WTC11 (cell line): ENCODE results near the gene PDIA2. TPM values are rescaled to one million over a fixed set of nuclear protein-coding genes. Genes with fewer than 3 reads are reported as not detected.

Experiments used
- ATF1 ChIP-seq: sonication (generic); formaldehyde crosslinking; IDR thresholded peaks from 2 replicates; pipeline ENCODE4 v1.8.1; 2023; ENCODE audit warnings: mild to moderate bottlenecking, moderate library complexity, missing genetic modification reagents
- FOXP1 ChIP-seq: sonication (generic); formaldehyde crosslinking; IDR thresholded peaks from 2 replicates; pipeline ENCODE4 v1.8.0; 2022; ENCODE audit warnings: missing genetic modification reagents, mild to moderate bottlenecking, moderate library complexity, borderline replicate concordance
- HMGA2 ChIP-seq: fragments of 250-450 bp; sonication (Bioruptor Pico); IDR thresholded peaks from 2 replicates; pipeline ENCODE4 v1.4.0; 2021; ENCODE audit warnings: mild to moderate bottlenecking, moderate library complexity
- NFYB ChIP-seq: sonication (generic); formaldehyde crosslinking; conservative IDR thresholded peaks from 2 replicates; pipeline ENCODE4 v1.8.0; 2022; ENCODE audit warnings: low read depth, missing genetic modification reagents
- NR1H2 ChIP-seq: sonication (generic); formaldehyde crosslinking; IDR thresholded peaks from 2 replicates; pipeline ENCODE4 v1.9.0; 2021; ENCODE audit warnings: mild to moderate bottlenecking, moderate library complexity, missing genetic modification reagents
- SMAD4 ChIP-seq: sonication (generic); formaldehyde crosslinking; IDR thresholded peaks from 2 replicates; pipeline ENCODE4 v1.8.0; 2022; ENCODE audit warnings: mild to moderate bottlenecking, missing genetic modification reagents
- TEAD4 ChIP-seq: sonication (generic); formaldehyde crosslinking; IDR thresholded peaks from 2 replicates; pipeline ENCODE4 v1.8.0; 2022; ENCODE audit warnings: mild to moderate bottlenecking, missing genetic modification reagents
- ZBTB21 ChIP-seq: sonication (generic); formaldehyde crosslinking; IDR thresholded peaks from 2 replicates; pipeline ENCODE4 v1.8.1; 2023; ENCODE audit warnings: mild to moderate bottlenecking, missing genetic modification reagents, borderline replicate concordance
- ZNF219 ChIP-seq: sonication (generic); formaldehyde crosslinking; IDR thresholded peaks from 2 replicates; pipeline ENCODE4 v1.8.0; 2023; ENCODE audit warnings: missing genetic modification reagents, mild to moderate bottlenecking, borderline replicate concordance
- ZNF263 ChIP-seq: sonication (generic); formaldehyde crosslinking; IDR thresholded peaks from 2 replicates; pipeline ENCODE4 v1.8.1; 2022; ENCODE audit warnings: low read depth, mild to moderate bottlenecking, moderate library complexity, missing genetic modification reagents
- ZNF416 ChIP-seq: fragments of 250-450 bp; sonication (Bioruptor Pico); IDR thresholded peaks from 2 replicates; pipeline ENCODE4 v1.9.0; 2021; ENCODE audit warnings: mild to moderate bottlenecking, inconsistent platforms
- ZNF423 ChIP-seq: fragments of 250-450 bp; sonication (Bioruptor Pico); IDR thresholded peaks from 2 replicates; pipeline ENCODE4 v2.1.2; 2022; ENCODE audit warnings: mild to moderate bottlenecking, moderate library complexity
- total RNA-seq: library from RNA; stranded (reverse); gene quantifications from 3 replicates; pipeline ENCODE4 v1.2.3, GENCODE V29; 2021
- TF ChIP-seq, protein P1 (sequence below): sonication (generic); formaldehyde crosslinking; IDR thresholded peaks from 2 replicates; pipeline ENCODE4 v1.8.1; 2023; ENCODE audit warnings: mild to moderate bottlenecking, moderate library complexity, missing genetic modification reagents
- TF ChIP-seq, protein P2 (sequence below): sonication (generic); formaldehyde crosslinking; conservative IDR thresholded peaks from 2 replicates; pipeline ENCODE4 v1.8.1; 2022; ENCODE audit warnings: mild to moderate bottlenecking, missing genetic modification reagents
- TF ChIP-seq, protein P3 (sequence below): sonication (generic); formaldehyde crosslinking; conservative IDR thresholded peaks from 2 replicates; pipeline ENCODE4 v1.8.1; 2023; ENCODE audit warnings: mild to moderate bottlenecking, low read depth, missing genetic modification reagents, moderate library complexity
- TF ChIP-seq, protein P4 (sequence below): sonication (generic); formaldehyde crosslinking; IDR thresholded peaks from 2 replicates; pipeline ENCODE4 v1.8.0; 2022; ENCODE audit warnings: missing genetic modification reagents
- TF ChIP-seq, protein P5 (sequence below): fragments of 250-450 bp; sonication (Bioruptor Pico); IDR thresholded peaks from 2 replicates; pipeline ENCODE4 v1.9.0; 2021; ENCODE audit warnings: moderate library complexity, mild to moderate bottlenecking, inconsistent platforms, borderline replicate concordance
- TF ChIP-seq, protein P6 (sequence below): sonication (generic); formaldehyde crosslinking; IDR thresholded peaks from 2 replicates; pipeline ENCODE4 v1.8.0; 2023; ENCODE audit warnings: missing genetic modification reagents, mild to moderate bottlenecking, borderline replicate concordance
- TF ChIP-seq, protein P7 (sequence below): fragments of 250-450 bp; sonication (Bioruptor Pico); conservative IDR thresholded peaks from 2 replicates; pipeline ENCODE4 v1.9.0; 2021; ENCODE audit warnings: mild to moderate bottlenecking
- TF ChIP-seq, protein P8 (sequence below): sonication (generic); formaldehyde crosslinking; IDR thresholded peaks from 2 replicates; pipeline ENCODE4 v1.8.1; 2022; ENCODE audit warnings: mild to moderate bottlenecking, moderate library complexity, missing genetic modification reagents

The PDIA2 gene
- total RNA-seq, 1 experiment from 2014 or later: 2.4 TPM

DNA sequence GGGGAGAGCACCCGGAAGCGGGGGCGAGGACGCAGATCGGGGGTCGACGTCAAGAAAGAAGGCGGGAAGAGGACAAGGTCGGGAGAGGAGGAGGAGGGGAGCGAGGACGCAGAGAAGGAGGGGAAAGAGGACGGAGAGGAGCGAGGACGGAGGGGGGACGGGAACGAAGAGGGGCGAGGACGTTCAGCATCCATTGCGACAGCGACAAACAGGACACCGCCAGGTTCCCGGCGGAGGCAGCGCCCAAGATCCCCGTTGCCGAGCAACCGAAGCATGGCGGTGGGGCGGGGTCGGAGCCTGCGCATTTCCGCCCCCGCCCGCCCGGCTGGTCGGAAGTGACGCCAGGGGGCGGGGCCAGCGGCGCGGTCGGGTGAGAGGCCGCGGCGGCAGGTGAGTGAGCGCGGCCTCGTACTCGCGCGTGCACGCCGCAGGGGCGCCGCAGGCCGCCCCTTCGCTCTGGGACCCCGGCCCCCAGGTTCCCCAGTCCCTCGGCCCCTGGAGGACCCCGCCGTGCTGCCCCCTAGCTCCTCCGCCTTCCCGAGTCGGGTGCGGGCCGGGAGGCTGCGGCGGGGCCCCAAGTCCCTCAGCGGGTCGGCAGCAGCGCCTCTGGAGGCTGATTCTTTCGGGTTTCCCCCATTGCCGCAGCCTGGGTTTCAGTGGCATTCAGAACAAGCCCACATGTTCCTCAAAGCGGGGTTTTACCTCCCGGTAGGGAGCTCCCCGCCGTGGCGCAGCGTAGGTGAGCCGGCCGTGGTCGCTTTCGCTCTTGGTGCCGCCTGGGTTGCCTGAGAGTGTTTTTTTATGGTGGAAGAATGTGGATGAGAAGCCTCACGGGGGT lies 48.3 kb upstream of the PDIA2 start, which contains the start of gene FAM234A (continued):
- TF ChIP-seq, protein P1, sequence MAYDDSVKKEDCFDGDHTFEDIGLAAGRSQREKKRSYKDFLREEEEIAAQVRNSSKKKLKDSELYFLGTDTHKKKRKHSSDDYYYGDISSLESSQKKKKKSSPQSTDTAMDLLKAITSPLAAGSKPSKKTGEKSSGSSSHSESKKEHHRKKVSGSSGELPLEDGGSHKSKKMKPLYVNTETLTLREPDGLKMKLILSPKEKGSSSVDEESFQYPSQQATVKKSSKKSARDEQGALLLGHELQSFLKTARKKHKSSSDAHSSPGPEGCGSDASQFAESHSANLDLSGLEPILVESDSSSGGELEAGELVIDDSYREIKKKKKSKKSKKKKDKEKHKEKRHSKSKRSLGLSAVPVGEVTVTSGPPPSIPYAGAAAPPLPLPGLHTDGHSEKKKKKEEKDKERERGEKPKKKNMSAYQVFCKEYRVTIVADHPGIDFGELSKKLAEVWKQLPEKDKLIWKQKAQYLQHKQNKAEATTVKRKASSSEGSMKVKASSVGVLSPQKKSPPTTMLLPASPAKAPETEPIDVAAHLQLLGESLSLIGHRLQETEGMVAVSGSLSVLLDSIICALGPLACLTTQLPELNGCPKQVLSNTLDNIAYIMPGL: peak; percentile 54
- TF ChIP-seq, protein P2, sequence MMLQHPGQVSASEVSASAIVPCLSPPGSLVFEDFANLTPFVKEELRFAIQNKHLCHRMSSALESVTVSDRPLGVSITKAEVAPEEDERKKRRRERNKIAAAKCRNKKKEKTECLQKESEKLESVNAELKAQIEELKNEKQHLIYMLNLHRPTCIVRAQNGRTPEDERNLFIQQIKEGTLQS: no peak
- TF ChIP-seq, protein P3, sequence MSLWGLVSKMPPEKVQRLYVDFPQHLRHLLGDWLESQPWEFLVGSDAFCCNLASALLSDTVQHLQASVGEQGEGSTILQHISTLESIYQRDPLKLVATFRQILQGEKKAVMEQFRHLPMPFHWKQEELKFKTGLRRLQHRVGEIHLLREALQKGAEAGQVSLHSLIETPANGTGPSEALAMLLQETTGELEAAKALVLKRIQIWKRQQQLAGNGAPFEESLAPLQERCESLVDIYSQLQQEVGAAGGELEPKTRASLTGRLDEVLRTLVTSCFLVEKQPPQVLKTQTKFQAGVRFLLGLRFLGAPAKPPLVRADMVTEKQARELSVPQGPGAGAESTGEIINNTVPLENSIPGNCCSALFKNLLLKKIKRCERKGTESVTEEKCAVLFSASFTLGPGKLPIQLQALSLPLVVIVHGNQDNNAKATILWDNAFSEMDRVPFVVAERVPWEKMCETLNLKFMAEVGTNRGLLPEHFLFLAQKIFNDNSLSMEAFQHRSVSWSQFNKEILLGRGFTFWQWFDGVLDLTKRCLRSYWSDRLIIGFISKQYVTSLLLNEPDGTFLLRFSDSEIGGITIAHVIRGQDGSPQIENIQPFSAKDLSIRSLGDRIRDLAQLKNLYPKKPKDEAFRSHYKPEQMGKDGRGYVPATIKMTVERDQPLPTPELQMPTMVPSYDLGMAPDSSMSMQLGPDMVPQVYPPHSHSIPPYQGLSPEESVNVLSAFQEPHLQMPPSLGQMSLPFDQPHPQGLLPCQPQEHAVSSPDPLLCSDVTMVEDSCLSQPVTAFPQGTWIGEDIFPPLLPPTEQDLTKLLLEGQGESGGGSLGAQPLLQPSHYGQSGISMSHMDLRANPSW: no peak
- TF ChIP-seq, protein P4, sequence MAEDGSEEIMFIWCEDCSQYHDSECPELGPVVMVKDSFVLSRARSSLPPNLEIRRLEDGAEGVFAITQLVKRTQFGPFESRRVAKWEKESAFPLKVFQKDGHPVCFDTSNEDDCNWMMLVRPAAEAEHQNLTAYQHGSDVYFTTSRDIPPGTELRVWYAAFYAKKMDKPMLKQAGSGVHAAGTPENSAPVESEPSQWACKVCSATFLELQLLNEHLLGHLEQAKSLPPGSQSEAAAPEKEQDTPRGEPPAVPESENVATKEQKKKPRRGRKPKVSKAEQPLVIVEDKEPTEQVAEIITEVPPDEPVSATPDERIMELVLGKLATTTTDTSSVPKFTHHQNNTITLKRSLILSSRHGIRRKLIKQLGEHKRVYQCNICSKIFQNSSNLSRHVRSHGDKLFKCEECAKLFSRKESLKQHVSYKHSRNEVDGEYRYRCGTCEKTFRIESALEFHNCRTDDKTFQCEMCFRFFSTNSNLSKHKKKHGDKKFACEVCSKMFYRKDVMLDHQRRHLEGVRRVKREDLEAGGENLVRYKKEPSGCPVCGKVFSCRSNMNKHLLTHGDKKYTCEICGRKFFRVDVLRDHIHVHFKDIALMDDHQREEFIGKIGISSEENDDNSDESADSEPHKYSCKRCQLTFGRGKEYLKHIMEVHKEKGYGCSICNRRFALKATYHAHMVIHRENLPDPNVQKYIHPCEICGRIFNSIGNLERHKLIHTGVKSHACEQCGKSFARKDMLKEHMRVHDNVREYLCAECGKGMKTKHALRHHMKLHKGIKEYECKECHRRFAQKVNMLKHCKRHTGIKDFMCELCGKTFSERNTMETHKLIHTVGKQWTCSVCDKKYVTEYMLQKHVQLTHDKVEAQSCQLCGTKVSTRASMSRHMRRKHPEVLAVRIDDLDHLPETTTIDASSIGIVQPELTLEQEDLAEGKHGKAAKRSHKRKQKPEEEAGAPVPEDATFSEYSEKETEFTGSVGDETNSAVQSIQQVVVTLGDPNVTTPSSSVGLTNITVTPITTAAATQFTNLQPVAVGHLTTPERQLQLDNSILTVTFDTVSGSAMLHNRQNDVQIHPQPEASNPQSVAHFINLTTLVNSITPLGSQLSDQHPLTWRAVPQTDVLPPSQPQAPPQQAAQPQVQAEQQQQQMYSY (CRISPR knock-in tag): no peak
- TF ChIP-seq, protein P5, sequence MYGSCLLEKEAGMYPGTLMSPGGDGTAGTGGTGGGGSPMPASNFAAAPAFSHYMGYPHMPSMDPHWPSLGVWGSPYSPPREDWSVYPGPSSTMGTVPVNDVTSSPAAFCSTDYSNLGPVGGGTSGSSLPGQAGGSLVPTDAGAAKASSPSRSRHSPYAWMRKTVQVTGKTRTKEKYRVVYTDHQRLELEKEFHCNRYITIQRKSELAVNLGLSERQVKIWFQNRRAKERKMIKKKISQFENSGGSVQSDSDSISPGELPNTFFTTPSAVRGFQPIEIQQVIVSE (CRISPR knock-in tag): no peak
- TF ChIP-seq, protein P6, sequence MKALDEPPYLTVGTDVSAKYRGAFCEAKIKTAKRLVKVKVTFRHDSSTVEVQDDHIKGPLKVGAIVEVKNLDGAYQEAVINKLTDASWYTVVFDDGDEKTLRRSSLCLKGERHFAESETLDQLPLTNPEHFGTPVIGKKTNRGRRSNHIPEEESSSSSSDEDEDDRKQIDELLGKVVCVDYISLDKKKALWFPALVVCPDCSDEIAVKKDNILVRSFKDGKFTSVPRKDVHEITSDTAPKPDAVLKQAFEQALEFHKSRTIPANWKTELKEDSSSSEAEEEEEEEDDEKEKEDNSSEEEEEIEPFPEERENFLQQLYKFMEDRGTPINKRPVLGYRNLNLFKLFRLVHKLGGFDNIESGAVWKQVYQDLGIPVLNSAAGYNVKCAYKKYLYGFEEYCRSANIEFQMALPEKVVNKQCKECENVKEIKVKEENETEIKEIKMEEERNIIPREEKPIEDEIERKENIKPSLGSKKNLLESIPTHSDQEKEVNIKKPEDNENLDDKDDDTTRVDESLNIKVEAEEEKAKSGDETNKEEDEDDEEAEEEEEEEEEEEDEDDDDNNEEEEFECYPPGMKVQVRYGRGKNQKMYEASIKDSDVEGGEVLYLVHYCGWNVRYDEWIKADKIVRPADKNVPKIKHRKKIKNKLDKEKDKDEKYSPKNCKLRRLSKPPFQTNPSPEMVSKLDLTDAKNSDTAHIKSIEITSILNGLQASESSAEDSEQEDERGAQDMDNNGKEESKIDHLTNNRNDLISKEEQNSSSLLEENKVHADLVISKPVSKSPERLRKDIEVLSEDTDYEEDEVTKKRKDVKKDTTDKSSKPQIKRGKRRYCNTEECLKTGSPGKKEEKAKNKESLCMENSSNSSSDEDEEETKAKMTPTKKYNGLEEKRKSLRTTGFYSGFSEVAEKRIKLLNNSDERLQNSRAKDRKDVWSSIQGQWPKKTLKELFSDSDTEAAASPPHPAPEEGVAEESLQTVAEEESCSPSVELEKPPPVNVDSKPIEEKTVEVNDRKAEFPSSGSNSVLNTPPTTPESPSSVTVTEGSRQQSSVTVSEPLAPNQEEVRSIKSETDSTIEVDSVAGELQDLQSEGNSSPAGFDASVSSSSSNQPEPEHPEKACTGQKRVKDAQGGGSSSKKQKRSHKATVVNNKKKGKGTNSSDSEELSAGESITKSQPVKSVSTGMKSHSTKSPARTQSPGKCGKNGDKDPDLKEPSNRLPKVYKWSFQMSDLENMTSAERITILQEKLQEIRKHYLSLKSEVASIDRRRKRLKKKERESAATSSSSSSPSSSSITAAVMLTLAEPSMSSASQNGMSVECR (CRISPR knock-in tag): 0 out of 2 replicates have a peak, but pooled peaks have one; percentile 20
- TF ChIP-seq ZNF263 (CRISPR knock-in tag) (peak; percentile 89), ZNF423 (peak; percentile 48; the same call in 1 of the 2 replicates), NR1H2 (CRISPR knock-in tag) (no peak), NFYB (CRISPR knock-in tag) (no peak), SMAD4 (CRISPR knock-in tag) (no peak), ZNF219 (CRISPR knock-in tag) (no peak), HMGA2 (no peak), TEAD4 (CRISPR knock-in tag) (no peak), ZBTB21 (CRISPR knock-in tag) (no peak), ATF1 (CRISPR knock-in tag) (no peak), ZNF416 (CRISPR knock-in tag) (no peak), FOXP1 (peak; percentile 54; the same call in 1 of the 2 replicates)
- TF ChIP-seq, protein P7, sequence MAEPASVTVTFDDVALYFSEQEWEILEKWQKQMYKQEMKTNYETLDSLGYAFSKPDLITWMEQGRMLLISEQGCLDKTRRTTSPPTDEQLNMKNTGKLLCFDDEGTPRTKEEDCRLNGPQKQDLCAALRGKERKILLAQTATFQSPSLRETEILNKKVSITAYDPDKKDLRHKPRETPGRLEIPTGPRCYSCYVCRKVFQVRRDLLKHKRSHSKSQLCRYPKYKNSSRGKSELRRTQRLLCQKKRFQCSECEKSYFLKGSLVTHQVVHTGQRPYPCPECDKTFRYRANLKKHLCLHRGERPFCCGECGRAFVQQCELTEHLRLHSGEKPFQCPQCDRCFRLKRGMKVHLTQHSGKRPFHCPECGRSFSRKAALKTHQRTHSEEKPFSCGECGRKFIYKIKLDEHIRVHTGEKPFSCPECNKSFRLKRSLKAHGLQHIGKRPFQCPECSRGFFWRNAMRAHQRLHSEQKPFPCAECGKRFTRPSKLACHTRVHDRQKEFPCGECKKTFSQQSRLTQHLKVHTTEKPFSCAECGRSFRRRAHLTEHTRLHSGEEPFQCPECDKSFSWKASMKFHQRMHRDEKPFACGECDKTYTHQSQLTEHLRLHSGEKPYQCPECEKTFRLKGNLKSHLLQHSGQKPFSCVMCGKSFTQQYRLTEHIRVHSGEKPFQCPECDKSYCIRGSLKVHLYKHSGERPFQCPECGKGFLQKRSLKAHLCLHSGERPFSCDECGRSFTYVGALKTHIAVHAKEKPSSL (CRISPR knock-in tag): no peak
- TF ChIP-seq, protein P8, sequence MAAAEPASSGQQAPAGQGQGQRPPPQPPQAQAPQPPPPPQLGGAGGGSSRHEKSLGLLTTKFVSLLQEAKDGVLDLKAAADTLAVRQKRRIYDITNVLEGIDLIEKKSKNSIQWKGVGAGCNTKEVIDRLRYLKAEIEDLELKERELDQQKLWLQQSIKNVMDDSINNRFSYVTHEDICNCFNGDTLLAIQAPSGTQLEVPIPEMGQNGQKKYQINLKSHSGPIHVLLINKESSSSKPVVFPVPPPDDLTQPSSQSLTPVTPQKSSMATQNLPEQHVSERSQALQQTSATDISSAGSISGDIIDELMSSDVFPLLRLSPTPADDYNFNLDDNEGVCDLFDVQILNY (CRISPR knock-in tag): peak; percentile 78
